ENCODE results near the gene SAAL1. TPM values are rescaled to one million over a fixed set of nuclear protein-coding genes. Genes with fewer than 3 reads are reported as not detected.
"Not testable (repeated sequence)": the region's sequence is repeated elsewhere in the genome, so short reads cannot be mapped to it uniquely, and the experiment has no call there.

The SAAL1 gene
- total RNA-seq, 3 donors from 2014 or later (not counting 1 experiment from before 2014, with no cell fraction given), result 27.8 to 32.7 (median 29.5) TPM

DNA sequence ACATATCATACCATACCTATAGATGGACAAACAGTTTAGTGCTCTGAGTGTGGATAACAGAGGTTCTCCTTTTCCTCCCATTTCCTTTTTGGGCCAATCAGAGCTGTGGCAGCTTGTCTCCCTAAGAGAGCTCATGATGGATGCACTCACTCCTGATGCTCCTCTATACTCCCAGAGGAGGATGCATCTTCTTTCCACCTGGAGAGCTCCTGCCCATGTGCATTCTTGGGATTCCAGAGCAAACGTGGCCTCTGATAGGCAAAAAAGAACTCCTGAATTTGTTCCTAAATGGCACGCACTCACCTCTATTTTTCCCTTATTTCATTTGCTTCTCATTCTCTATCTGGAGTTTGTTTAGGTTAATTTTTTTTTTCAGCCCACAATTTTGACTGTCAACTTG is 29.4 kb upstream of the SAAL1 start:
- H3K27ac ChIP-seq (ENCODE audit: low read length), result no peak overlapping the region
- no peak overlapping the region for H3K4me3 ChIP-seq (ENCODE audit: low read length)
- Mint-ChIP-seq H3K4me1 (no peaks in the 10 kb centered on the region), H3K4me3 (no peak overlapping the region), H3K36me3 (no peaks in the 10 kb centered on the region), H3K9me3 (no peaks in the 10 kb centered on the region), H3K27me3 (ENCODE audit: low read depth in 2 of 2) (peaks cover 11 to 26% of the 10 kb centered on the region in 2 donors), H3K27ac (no peak overlapping the region)
- no peaks in the 10 kb centered on the region for H3K27me3 ChIP-seq (ENCODE audit: control insufficient read depth, insufficient read depth, low read length)
- H3K9me3 ChIP-seq (ENCODE audit: control insufficient read depth, insufficient read depth, low read length), result no peaks in the 10 kb centered on the region
- TF ChIP-seq, protein P1, sequence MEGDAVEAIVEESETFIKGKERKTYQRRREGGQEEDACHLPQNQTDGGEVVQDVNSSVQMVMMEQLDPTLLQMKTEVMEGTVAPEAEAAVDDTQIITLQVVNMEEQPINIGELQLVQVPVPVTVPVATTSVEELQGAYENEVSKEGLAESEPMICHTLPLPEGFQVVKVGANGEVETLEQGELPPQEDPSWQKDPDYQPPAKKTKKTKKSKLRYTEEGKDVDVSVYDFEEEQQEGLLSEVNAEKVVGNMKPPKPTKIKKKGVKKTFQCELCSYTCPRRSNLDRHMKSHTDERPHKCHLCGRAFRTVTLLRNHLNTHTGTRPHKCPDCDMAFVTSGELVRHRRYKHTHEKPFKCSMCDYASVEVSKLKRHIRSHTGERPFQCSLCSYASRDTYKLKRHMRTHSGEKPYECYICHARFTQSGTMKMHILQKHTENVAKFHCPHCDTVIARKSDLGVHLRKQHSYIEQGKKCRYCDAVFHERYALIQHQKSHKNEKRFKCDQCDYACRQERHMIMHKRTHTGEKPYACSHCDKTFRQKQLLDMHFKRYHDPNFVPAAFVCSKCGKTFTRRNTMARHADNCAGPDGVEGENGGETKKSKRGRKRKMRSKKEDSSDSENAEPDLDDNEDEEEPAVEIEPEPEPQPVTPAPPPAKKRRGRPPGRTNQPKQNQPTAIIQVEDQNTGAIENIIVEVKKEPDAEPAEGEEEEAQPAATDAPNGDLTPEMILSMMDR (IDR thresholded peaks at IDR 0.05), result no peak
- no peak for DNase-seq
- 25% methylated on average over 1 of the region's 2 CpGs for WGBS (ENCODE audit: insufficient coverage)
- intact Hi-C loops (cut with micrococcal nuclease), result no loop called here
- ATAC-seq, result no peak
- no peaks in the 10 kb centered on the region for H3K4me1 ChIP-seq (ENCODE audit: control insufficient read depth, insufficient read depth, low read length)
- no peaks in the 10 kb centered on the region for H3K36me3 ChIP-seq (ENCODE audit: control insufficient read depth, insufficient read depth, low read length)

DNA sequence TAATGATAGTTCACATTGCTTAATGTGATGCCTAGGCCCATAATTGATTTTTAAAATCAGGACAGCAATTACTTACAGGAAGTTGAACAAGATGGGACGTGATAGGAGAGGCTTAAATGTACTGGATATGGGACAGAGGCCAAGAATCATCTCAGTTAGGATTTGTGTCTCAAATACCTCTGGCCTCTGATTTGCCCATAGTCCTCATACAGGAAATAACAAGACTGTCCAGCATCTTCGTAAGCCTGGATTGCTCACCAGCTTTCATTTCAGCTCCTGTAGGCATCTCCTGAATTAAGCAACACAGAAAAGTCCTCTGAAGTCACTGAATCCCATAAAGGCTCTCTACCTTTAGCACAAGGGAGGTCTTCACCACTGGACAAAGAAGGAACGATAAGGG is 26.5 kb upstream of the SAAL1 start, which contains the start of gene MRGPRX3:
Gene MRGPRX3 (plus strand): TSS at position 231 of the 400 bp plus-strand sequence. CDS start 4,632 bp downstream, outside the sequence.
- Histone ChIP-seq H3K27ac (ENCODE audit: low read length) (no peak within 1 kb of the TSS), H3K4me3 (ENCODE audit: low read length) (no peak within 1 kb of the TSS), H3K36me3 (ENCODE audit: control insufficient read depth, insufficient read depth, low read length) (no peaks in the 10 kb centered on the region), H3K4me1 (ENCODE audit: control insufficient read depth, insufficient read depth, low read length) (no peaks in the 10 kb centered on the region), H3K9me3 (ENCODE audit: control insufficient read depth, insufficient read depth, low read length) (no peaks in the 10 kb centered on the region), H3K27me3 (ENCODE audit: control insufficient read depth, insufficient read depth, low read length) (peaks cover 2% of the 10 kb centered on the region)
- intact Hi-C loops (cut with micrococcal nuclease), result no loop called here
- WGBS (ENCODE audit: insufficient coverage), result 85% methylated on average over 3 of the region's 3 CpGs
- H3K27ac Mint-ChIP-seq, result no peak within 1 kb of the TSS
- no peaks in the 10 kb centered on the region for H3K9me3 Mint-ChIP-seq
- TF ChIP-seq, protein P1 (IDR thresholded peaks at IDR 0.05), result no peak
- no peaks in the 10 kb centered on the region for H3K4me1 Mint-ChIP-seq
- no peaks in the 10 kb centered on the region for H3K36me3 Mint-ChIP-seq
- H3K27me3 Mint-ChIP-seq (ENCODE audit: low read depth in 2 of 2), result peaks cover 31% of the 10 kb centered on the region in 2 donors
- ATAC-seq, result no peak
- no peak within 1 kb of the TSS for H3K4me3 Mint-ChIP-seq
- DNase-seq, result no peak

DNA sequence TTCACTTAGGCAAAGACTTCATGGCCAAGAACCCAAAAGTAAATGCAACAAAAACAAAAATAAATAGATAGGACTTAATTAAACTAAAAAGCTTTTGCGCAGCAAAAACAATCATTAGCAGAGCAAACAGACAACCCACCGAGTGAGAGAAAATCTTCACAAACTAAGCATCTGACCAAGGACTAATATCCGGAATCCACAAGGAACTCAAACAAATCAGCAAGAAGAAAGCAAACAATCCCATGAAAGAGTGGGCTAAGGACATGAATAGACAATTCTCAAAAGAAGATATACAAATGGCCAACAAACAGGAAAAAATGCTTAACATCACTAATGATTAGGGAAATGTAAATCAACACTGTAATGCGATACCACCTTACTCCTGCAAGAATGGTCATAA is 25.2 kb upstream of the SAAL1 start:
- H3K36me3 ChIP-seq (ENCODE audit: control insufficient read depth, insufficient read depth, low read length); DNase-seq; H3K27ac Mint-ChIP-seq; H3K4me1 ChIP-seq (ENCODE audit: control insufficient read depth, insufficient read depth, low read length); ATAC-seq; H3K4me3 Mint-ChIP-seq; H3K27me3 ChIP-seq (ENCODE audit: control insufficient read depth, insufficient read depth, low read length); H3K9me3 Mint-ChIP-seq; H3K4me3 ChIP-seq (ENCODE audit: low read length); H3K4me1 Mint-ChIP-seq; H3K36me3 Mint-ChIP-seq; H3K9me3 ChIP-seq (ENCODE audit: control insufficient read depth, insufficient read depth, low read length); intact Hi-C loops (cut with micrococcal nuclease); H3K27ac ChIP-seq (ENCODE audit: low read length): not testable (repeated sequence)
- peaks cover 28 to 34% of the 10 kb centered on the region in 2 donors for H3K27me3 Mint-ChIP-seq (ENCODE audit: low read depth in 2 of 2)
- WGBS (ENCODE audit: insufficient coverage), result 81% methylated on average over 3 of the region's 4 CpGs

DNA sequence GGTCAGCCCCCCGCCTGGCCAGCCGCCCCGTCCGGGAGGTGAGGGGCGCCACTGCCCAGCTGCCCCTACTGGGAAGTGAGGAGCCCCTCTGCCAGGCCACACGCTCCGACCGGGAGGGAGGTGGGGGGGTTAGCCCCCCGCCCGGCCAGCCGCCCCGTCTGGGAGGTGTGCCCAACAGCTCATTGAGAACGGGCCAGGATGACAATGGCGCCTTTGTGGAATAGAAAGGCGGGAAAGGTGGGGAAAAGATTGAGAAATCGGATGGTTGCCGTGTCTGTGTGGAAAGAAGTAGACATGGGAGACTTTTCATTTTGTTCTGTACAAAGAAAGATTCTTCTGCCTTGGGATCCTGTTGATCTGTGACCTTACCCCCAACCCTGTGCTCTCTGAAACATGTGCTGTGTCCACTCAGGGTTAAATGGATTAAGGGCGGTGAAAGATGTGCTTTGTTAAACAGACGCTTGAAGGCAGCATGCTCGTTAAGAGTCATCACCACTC is 15.5 kb upstream of the SAAL1 start:
- not testable (repeated sequence) for H3K9me3 Mint-ChIP-seq, H3K27ac Mint-ChIP-seq, ATAC-seq

More for the DNA sequence above, 15.5 kb upstream of the SAAL1 start:
- H3K4me1 Mint-ChIP-seq; H3K4me1 ChIP-seq (ENCODE audit: control insufficient read depth, insufficient read depth, low read length); H3K4me3 ChIP-seq (ENCODE audit: low read length); intact Hi-C loops (cut with micrococcal nuclease); H3K27ac ChIP-seq (ENCODE audit: low read length); H3K36me3 Mint-ChIP-seq; H3K9me3 ChIP-seq (ENCODE audit: control insufficient read depth, insufficient read depth, low read length); H3K36me3 ChIP-seq (ENCODE audit: control insufficient read depth, insufficient read depth, low read length); H3K4me3 Mint-ChIP-seq; DNase-seq; H3K27me3 ChIP-seq (ENCODE audit: control insufficient read depth, insufficient read depth, low read length): not testable (repeated sequence)
- 81% methylated on average over 17 of the region's 20 CpGs for WGBS (ENCODE audit: insufficient coverage)
- peaks cover 18 to 26% of the 10 kb centered on the region in 2 donors for H3K27me3 Mint-ChIP-seq (ENCODE audit: low read depth in 2 of 2)

All from natural killer cell (primary cell).